ENCODE measurements around the gene MATN4.

MATN4 gene

GRCh38 chr20:45320948-45321595 lies 13.0 kb upstream of the MATN4 start:
- peak; percentile 39 to 72 (median 58) for DNase-seq
- Histone ChIP-seq H3K4me1 (ENCODE audit: control extremely low read depth in 1 of 4, control insufficient read depth in 4 of 4, insufficient read depth in 4 of 4, low read length in 3 of 4) (peaks cover 2 to 22% (median 17%) of the 10 kb centered on the region in 4 experiments), H3K4me3 (ENCODE audit: control insufficient read depth in 1 of 7, extremely low read depth in 1 of 7, insufficient read depth in 4 of 7, low read depth in 2 of 7, low read length in 6 of 7) (no peak overlapping the region), H3K27me3 (replicated peaks in 2 of 5; ENCODE audit: control insufficient read depth in 4 of 5, insufficient read depth in 5 of 5, low read length in 4 of 5) (peaks cover 0 to 21% (median 13%) of the 10 kb centered on the region in 5 experiments), H3K27ac (ENCODE audit: insufficient read depth in 1 of 2, low read depth in 1 of 2, low read length in 2 of 2, poor library complexity in 1 of 2, severe bottlenecking in 2 of 2) (no peak overlapping the region), H3K36me3 (ENCODE audit: control insufficient read depth in 4 of 4, insufficient read depth in 4 of 4, low read length in 3 of 4) (no peaks in the 10 kb centered on the region), H3K9me3 (ENCODE audit: control extremely low read depth in 1 of 5, control insufficient read depth in 4 of 5, insufficient read depth in 2 of 5, low read depth in 1 of 5, low read length in 4 of 5) (no peaks in the 10 kb centered on the region)
- 89% methylated on average over 3 of the region's 5 CpGs for WGBS (ENCODE audit: insufficient coverage)
- POLR2A ChIA-PET = interaction anchor here (0.6 to 1.6 kb wide), 2 partner anchors 41 to 197 kb away, joined by 3 to 4 read pairs; partner anchors contain the start of gene SYS1
- CTCF ChIA-PET = interaction anchor here (0.6 to 7.5 kb wide), 25 partner anchors 9 to 451 kb away, joined by 3 to 88 read pairs (median 5); partner anchors contain the start of genes RBPJL, SYS1 and TP53TG5

DNA sequence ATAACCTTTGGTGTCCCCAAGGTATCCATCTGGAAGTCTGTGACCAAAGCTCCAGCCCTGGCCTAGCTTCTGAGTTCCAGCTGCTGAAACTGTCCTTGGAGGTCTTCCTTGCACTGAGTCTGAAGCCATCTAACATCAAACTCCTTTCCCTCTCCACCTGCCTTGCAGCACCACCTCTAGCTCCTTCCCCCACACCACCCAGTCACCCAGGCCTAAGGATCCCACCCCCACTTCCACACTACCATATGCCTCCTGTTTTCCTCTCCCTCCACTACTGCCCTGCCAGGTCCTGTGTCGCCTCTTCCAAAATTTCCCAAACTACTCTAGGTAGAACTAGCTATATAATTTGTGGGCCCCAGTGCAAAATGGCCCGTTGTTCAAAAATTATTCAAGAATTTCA lies 10.8 kb upstream of the MATN4 start:
- H3K4me1 ChIP-seq (ENCODE audit: control extremely low read depth in 1 of 4, control insufficient read depth in 4 of 4, insufficient read depth in 4 of 4, low read length in 3 of 4) = peaks cover 2 to 22% (median 17%) of the 10 kb centered on the region in 4 experiments
- H3K9me3 ChIP-seq (ENCODE audit: control extremely low read depth in 1 of 5, control insufficient read depth in 4 of 5, insufficient read depth in 2 of 5, low read depth in 1 of 5, low read length in 4 of 5) = no peaks in the 10 kb centered on the region
- no peak overlapping the region for H3K4me3 ChIP-seq (ENCODE audit: control insufficient read depth in 1 of 7, extremely low read depth in 1 of 7, insufficient read depth in 4 of 7, low read depth in 2 of 7, low read length in 6 of 7)
- 85% methylated on average over 2 of the region's 2 CpGs for WGBS (ENCODE audit: insufficient coverage)
- CTCF ChIA-PET = interaction anchor here (0.6 to 7.5 kb wide), 26 partner anchors 9 to 502 kb away, joined by 3 to 88 read pairs (median 6); partner anchors contain the start of genes SYS1 and TP53TG5
- peaks cover 0 to 40% (median 16%) of the 10 kb centered on the region in 5 experiments for H3K27me3 ChIP-seq (replicated peaks in 2 of 5; ENCODE audit: control insufficient read depth in 4 of 5, insufficient read depth in 5 of 5, low read length in 4 of 5)
- H3K27ac ChIP-seq (ENCODE audit: insufficient read depth in 1 of 2, low read depth in 1 of 2, low read length in 2 of 2, poor library complexity in 1 of 2, severe bottlenecking in 2 of 2) = no peak overlapping the region
- H3K36me3 ChIP-seq (ENCODE audit: control insufficient read depth in 4 of 4, insufficient read depth in 4 of 4, low read length in 3 of 4) = no peaks in the 10 kb centered on the region
- POLR2A ChIA-PET = no interaction called here
- DNase-seq = no peak

GRCh38 chr20:45318386-45318939 lies 10.4 kb upstream of the MATN4 start:
- no peak overlapping the region for H3K4me3 ChIP-seq (ENCODE audit: control insufficient read depth in 1 of 7, extremely low read depth in 1 of 7, insufficient read depth in 4 of 7, low read depth in 2 of 7, low read length in 6 of 7)
- H3K4me1 ChIP-seq (ENCODE audit: control extremely low read depth in 1 of 4, control insufficient read depth in 4 of 4, insufficient read depth in 4 of 4, low read length in 3 of 4) = peaks cover 2 to 22% (median 17%) of the 10 kb centered on the region in 4 experiments
- CTCF ChIA-PET = interaction anchor here (0.6 to 7.5 kb wide), 25 partner anchors 14 to 704 kb away, joined by 3 to 88 read pairs (median 6); partner anchors contain the start of genes SYS1 and TP53TG5
- no peaks in the 10 kb centered on the region for H3K36me3 ChIP-seq (ENCODE audit: control insufficient read depth in 4 of 4, insufficient read depth in 4 of 4, low read length in 3 of 4)
- H3K9me3 ChIP-seq (ENCODE audit: control extremely low read depth in 1 of 5, control insufficient read depth in 4 of 5, insufficient read depth in 2 of 5, low read depth in 1 of 5, low read length in 4 of 5) = no peaks in the 10 kb centered on the region
- DNase-seq = no peak
- 98% methylated on average over 6 of the region's 7 CpGs for WGBS (ENCODE audit: insufficient coverage)
- peaks cover 0 to 45% (median 18%) of the 10 kb centered on the region in 5 experiments for H3K27me3 ChIP-seq (replicated peaks in 2 of 5; ENCODE audit: control insufficient read depth in 4 of 5, insufficient read depth in 5 of 5, low read length in 4 of 5)
- POLR2A ChIA-PET = interaction anchor here (0.5 to 0.7 kb wide), 2 partner anchors 37 to 1022 kb away, joined by 3 read pairs; no protein-coding TSS in a partner anchor
- H3K27ac ChIP-seq (ENCODE audit: insufficient read depth in 1 of 2, low read depth in 1 of 2, low read length in 2 of 2, poor library complexity in 1 of 2, severe bottlenecking in 2 of 2) = no peak overlapping the region

GRCh38 chr20:45317826-45318225 lies 9.7 kb upstream of the MATN4 start:
- H3K9me3 ChIP-seq (ENCODE audit: control extremely low read depth in 1 of 5, control insufficient read depth in 4 of 5, insufficient read depth in 2 of 5, low read depth in 1 of 5, low read length in 4 of 5) = no peaks in the 10 kb centered on the region
- peaks cover 2 to 22% (median 15%) of the 10 kb centered on the region in 4 experiments for H3K4me1 ChIP-seq (ENCODE audit: control extremely low read depth in 1 of 4, control insufficient read depth in 4 of 4, insufficient read depth in 4 of 4, low read length in 3 of 4)
- ChIA-PET POLR2A (no interaction called here), CTCF (interaction anchor here (1.2 to 7.5 kb wide), 12 partner anchors 15 to 273 kb away, joined by 4 to 88 read pairs (median 10); partner anchors contain the start of gene TP53TG5)
- no peaks in the 10 kb centered on the region for H3K36me3 ChIP-seq (ENCODE audit: control insufficient read depth in 4 of 4, insufficient read depth in 4 of 4, low read length in 3 of 4)
- WGBS (ENCODE audit: insufficient coverage) = 100% methylated on average over 1 of the region's 3 CpGs
- H3K27ac ChIP-seq (ENCODE audit: insufficient read depth in 1 of 2, low read depth in 1 of 2, low read length in 2 of 2, poor library complexity in 1 of 2, severe bottlenecking in 2 of 2) = no peak overlapping the region
- H3K4me3 ChIP-seq (ENCODE audit: control insufficient read depth in 1 of 7, extremely low read depth in 1 of 7, insufficient read depth in 4 of 7, low read depth in 2 of 7, low read length in 6 of 7) = no peak overlapping the region
- peaks cover 0 to 51% (median 18%) of the 10 kb centered on the region in 5 experiments for H3K27me3 ChIP-seq (replicated peaks in 2 of 5; ENCODE audit: control insufficient read depth in 4 of 5, insufficient read depth in 5 of 5, low read length in 4 of 5)
- DNase-seq = no peak

DNA sequence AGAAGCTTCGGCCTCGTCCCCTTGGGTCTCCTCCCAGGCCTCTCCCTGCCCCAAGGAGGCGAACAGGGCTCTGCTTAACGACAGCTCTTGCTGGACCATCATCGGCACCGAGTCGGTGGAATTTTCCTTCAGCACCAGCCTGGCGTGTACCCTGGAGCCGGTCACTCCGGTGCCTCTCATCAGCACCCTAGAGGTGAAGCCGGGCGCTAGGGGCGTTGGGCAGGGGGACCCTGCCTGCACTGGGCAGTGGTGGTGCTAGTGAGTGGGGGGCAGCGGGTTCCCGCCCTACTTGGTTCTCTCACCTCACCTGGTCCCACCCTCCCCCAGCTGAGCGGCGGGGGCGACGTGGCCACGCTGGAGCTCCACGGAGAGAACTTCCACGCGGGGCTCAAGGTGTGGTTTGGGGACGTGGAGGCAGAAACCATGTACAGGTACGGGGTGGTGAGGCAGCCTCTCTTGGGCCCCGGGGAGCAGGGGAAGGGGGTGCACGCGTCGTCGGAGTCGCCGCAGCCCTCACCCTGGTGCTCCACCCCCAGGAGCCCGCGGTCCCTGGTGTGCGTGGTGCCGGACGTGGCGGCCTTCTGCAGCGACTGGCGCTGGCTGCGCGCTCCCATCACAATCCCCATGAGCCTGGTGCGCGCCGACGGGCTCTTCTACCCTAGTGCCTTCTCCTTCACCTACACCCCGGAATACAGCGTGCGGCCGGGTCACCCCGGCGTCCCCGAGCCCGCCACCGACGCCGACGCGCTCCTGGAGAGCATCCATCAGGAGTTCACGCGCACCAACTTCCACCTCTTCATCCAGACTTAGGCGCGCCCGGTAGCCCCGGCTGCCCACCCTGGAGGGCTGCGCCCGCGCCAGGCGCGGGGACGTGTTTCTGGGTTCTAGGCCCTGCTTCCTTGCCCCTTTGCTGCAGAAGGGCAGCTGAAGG lies 8.3 kb upstream of the MATN4 start:
- Histone ChIP-seq H3K4me1 (ENCODE audit: control extremely low read depth in 1 of 4, control insufficient read depth in 4 of 4, insufficient read depth in 4 of 4, low read length in 3 of 4) (peaks cover 2 to 26% (median 18%) of the 10 kb centered on the region in 4 experiments), H3K9me3 (ENCODE audit: control extremely low read depth in 1 of 5, control insufficient read depth in 4 of 5, insufficient read depth in 2 of 5, low read depth in 1 of 5, low read length in 4 of 5) (no peaks in the 10 kb centered on the region), H3K27me3 (replicated peaks in 2 of 5; ENCODE audit: control insufficient read depth in 4 of 5, insufficient read depth in 5 of 5, low read length in 4 of 5) (peaks cover 0 to 64% (median 18%) of the 10 kb centered on the region in 5 experiments), H3K4me3 (ENCODE audit: control insufficient read depth in 1 of 7, extremely low read depth in 1 of 7, insufficient read depth in 4 of 7, low read depth in 2 of 7, low read length in 6 of 7) (no peak overlapping the region), H3K36me3 (ENCODE audit: control insufficient read depth in 4 of 4, insufficient read depth in 4 of 4, low read length in 3 of 4) (no peaks in the 10 kb centered on the region), H3K27ac (ENCODE audit: insufficient read depth in 1 of 2, low read depth in 1 of 2, low read length in 2 of 2, poor library complexity in 1 of 2, severe bottlenecking in 2 of 2) (no peak overlapping the region)
- POLR2A ChIA-PET = no interaction called here
- 27% methylated on average over 47 of the region's 71 CpGs for WGBS (ENCODE audit: insufficient coverage)
- CTCF ChIA-PET = interaction anchor here (0.6 to 2.2 kb wide), 7 partner anchors 9 to 455 kb away, joined by 3 to 9 read pairs (median 4); partner anchors contain the start of genes RBPJL and SYS1
- DNase-seq = no peak

DNA sequence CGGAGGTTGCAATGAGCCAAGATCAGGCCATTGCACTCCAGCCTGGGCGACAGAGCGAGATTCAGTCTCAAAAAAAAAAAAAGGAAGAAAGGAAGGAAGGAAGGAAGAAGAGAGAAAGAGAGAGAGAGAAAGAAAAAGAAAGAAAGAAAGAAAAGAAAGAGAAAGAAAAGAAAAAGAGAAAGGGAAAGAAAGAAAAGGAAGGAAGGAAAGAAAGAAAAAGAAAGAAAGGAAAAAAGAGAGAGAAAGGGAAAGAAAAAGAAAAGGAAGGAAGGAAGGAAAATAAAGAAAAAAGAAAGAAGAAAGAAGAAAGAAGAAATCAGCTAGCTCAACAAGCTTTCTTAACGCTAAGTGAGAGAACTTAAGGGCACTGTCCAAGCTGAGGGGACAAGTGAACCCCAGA lies 7.6 kb upstream of the MATN4 start:
- ChIA-PET POLR2A (no interaction called here), CTCF (interaction anchor here (1.1 to 2.1 kb wide), 5 partner anchors 9 to 456 kb away, joined by 3 to 9 read pairs (median 3); partner anchors contain the start of gene RBPJL)
- H3K27me3 ChIP-seq (replicated peaks in 2 of 5; ENCODE audit: control insufficient read depth in 4 of 5, insufficient read depth in 5 of 5, low read length in 4 of 5) = peaks cover 0 to 67% (median 18%) of the 10 kb centered on the region in 5 experiments
- 100% methylated on average over 4 of the region's 4 CpGs for WGBS (ENCODE audit: insufficient coverage)
- H3K9me3 ChIP-seq (ENCODE audit: control extremely low read depth in 1 of 5, control insufficient read depth in 4 of 5, insufficient read depth in 2 of 5, low read depth in 1 of 5, low read length in 4 of 5) = no peaks in the 10 kb centered on the region
- no peaks in the 10 kb centered on the region for H3K36me3 ChIP-seq (ENCODE audit: control insufficient read depth in 4 of 4, insufficient read depth in 4 of 4, low read length in 3 of 4)
- H3K4me1 ChIP-seq (ENCODE audit: control extremely low read depth in 1 of 4, control insufficient read depth in 4 of 4, insufficient read depth in 4 of 4, low read length in 3 of 4) = peaks cover 2 to 21% (median 16%) of the 10 kb centered on the region in 4 experiments
- no peak for DNase-seq
- no peak overlapping the region for H3K4me3 ChIP-seq (ENCODE audit: control insufficient read depth in 1 of 7, extremely low read depth in 1 of 7, insufficient read depth in 4 of 7, low read depth in 2 of 7, low read length in 6 of 7)
- H3K27ac ChIP-seq (ENCODE audit: insufficient read depth in 1 of 2, low read depth in 1 of 2, low read length in 2 of 2, poor library complexity in 1 of 2, severe bottlenecking in 2 of 2) = no peak overlapping the region
